A172 (cell line): ENCODE measurements around the gene TAS2R3. TPM values are rescaled to one million over a fixed set of nuclear protein-coding genes. Genes with fewer than 3 reads are reported as not detected.

Source experiments
- DNase-seq: peaks from one replicate; pipeline ENCODE4 v3.0.0-alpha.2; 2015; ENCODE audit warnings: low spot score
- total RNA-seq: library from RNA; depleted of rRNA; stranded (reverse); fragments of >200 nt; shearing (Covaris generic); gene quantifications from 2 replicates; pipeline ENCODE4 v1.2.3, GENCODE V29; 2014; rRNA removed

The TAS2R3 gene
- total RNA-seq, 1 experiment from 2014 or later = not detected

DNA sequence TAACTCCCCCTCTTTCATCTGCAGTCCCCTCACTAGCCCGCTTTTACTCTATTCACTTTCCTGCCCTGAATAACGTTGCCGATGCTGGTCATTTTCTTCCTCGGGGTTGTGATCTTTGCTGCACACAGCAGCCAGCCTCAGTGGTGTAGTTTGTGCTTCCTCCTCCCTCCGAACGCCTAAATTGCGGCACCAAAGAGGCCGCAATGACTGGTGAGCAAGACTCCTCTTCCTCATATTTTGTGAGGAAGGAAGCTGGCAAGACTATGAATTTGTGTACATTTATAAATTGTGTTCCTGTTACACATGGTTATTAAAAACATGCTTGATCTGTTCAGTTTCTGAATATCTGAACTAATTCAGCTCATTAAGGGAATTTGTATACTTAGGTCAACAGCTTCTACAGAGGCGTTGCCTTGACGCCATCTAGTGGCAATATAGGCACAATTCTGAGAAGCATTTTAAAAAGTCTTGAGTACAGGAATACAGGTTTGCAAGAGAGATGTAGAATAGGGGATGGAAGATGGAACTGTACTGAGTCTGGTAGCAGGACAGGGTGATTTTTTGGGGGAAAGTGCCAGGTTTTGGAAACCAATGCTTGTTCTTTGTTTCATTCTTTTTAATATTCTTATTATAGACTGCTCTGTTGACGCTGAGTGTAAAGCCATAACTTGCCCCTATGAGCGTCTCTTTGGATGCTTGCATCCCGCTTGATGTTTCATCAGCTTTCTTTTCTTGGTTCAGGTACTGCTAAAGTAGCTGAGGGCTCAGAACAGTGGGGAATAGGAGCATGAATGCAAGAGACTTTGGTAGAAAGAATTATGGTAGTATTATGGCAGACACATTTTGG, 22.0 kb downstream of the TAS2R3 start:
- peak; percentile 38 for DNase-seq

DNA sequence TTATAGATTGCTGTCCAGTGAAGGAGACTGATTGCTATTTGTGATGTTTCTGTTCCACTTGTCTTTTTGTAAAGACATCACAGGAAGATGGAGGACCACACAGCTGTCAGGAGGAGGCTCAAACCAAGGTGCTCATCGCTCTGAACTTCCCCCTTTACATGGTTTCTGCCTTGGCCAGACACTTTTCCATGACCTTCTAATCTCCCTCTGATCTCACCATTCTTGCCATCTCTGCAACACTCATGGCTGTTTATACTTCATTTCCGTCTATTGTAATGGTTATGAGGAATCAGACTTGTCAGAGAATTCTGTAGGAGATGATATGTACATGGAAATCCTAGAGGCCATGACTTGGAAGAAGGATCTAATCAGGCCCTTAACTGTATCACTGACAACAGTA, 24.4 kb downstream of the TAS2R3 start:
- DNase-seq = no peak

DNA sequence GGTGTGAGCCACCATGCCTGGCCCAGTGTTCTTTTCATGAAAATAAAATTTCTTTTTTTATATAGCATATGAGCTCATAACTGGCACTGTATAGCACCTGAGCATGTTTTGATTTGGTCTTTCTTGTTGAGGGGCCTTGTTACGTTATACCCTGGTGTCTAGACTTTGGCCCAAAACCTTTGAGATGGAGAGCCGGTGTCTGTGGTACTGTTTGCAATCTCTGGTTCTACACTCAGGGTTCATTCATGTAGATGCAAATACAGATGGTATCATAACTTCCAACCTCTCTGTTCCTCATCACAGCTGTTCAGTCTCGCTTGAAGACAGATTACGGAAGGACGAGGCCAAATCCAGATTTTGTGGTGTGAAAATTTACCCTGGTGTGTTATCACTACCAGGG, 26.0 kb downstream of the TAS2R3 start, which contains the start of gene TAS2R5:
TAS2R5 (plus strand) TSS at position 301 of the 400 bp plus-strand sequence. CDS start 145 bp downstream, outside the sequence.
- DNase-seq = no peak

- no peak for DNase-seq
These were observed 28.6 kb downstream of the TAS2R3 start for GRCh38 chr7:141792526-141792925.

Other genes starting within 250 kb of the TAS2R3 start
- 29.2 and 30.4 TPM in 2 replicates for gene AGK, start 212.7 kb upstream of the TAS2R3 start, total RNA-seq
- 7.5 and 8.7 TPM in 2 replicates for gene DENND11, start 61.9 kb upstream of the TAS2R3 start, total RNA-seq
- 0.05 TPM in 1 of 2 replicates, not detected in the other for gene WEE2, start 55.7 kb upstream of the TAS2R3 start, total RNA-seq
- 380 and 429 TPM in 2 replicates for gene SSBP1, start 25.7 kb upstream of the TAS2R3 start, total RNA-seq
- 0.07 and 0.88 TPM in 2 replicates for gene TAS2R4, start 12.6 kb downstream of the TAS2R3 start, total RNA-seq
- 0.10 TPM in 1 of 2 replicates, not detected in the other for gene TAS2R5, start 26.1 kb downstream of the TAS2R3 start, total RNA-seq
- gene PRSS37, start 77.4 kb downstream of the TAS2R3 start, total RNA-seq = not detected in 2 replicates
- gene OR9A4, start 152.3 kb downstream of the TAS2R3 start, total RNA-seq = not detected in 2 replicates
- gene CLEC5A, start 182.9 kb downstream of the TAS2R3 start, total RNA-seq = not detected in 2 replicates
- gene TAS2R38, start 209.7 kb downstream of the TAS2R3 start, total RNA-seq = 0.29 TPM in 1 of 2 replicates, not detected in the other
- not detected in 2 replicates for gene MGAM, start 231.8 kb downstream of the TAS2R3 start, total RNA-seq